Nephron progenitor cell (in vitro differentiated cells): Measurements from ENCODE around the gene RPL32.

ENCODE experiments used
- DNase-seq: peaks from one replicate; pipeline ENCODE4 v3.0.0; 2021
- H3K27ac Mint-ChIP-seq: 2 replicates; pipeline ENCODE4 v1.8.0; 2021; ENCODE audit warnings: mild to moderate bottlenecking, moderate library complexity, mixed read lengths
- H3K27me3 Mint-ChIP-seq: 2 replicates; pipeline ENCODE4 v1.8.0; 2021; ENCODE audit warnings: mild to moderate bottlenecking, low read depth, mixed read lengths; ENCODE audit not compliant: poor library complexity
- H3K36me3 Mint-ChIP-seq: 2 replicates; pipeline ENCODE4 v1.8.0; 2021; ENCODE audit warnings: low read depth, mixed read lengths
- H3K4me1 Mint-ChIP-seq: 2 replicates; pipeline ENCODE4 v1.8.0; 2021; ENCODE audit warnings: mixed read lengths
- H3K4me3 Mint-ChIP-seq: 2 replicates; pipeline ENCODE4 v1.8.0; 2021; ENCODE audit warnings: mild to moderate bottlenecking, moderate library complexity, mixed read lengths
- H3K9me3 Mint-ChIP-seq: 2 replicates; pipeline ENCODE4 v1.8.0; 2021; ENCODE audit warnings: mild to moderate bottlenecking, moderate library complexity, mixed read lengths
- TF ChIP-seq, protein P1 (sequence below): fragments of 200-600 bp; sonication (generic); IDR thresholded peaks from 2 replicates; pipeline ENCODE4 v1.5.0; 2021; ENCODE audit warnings: antibody characterized with exemption

RPL32 gene

DNA sequence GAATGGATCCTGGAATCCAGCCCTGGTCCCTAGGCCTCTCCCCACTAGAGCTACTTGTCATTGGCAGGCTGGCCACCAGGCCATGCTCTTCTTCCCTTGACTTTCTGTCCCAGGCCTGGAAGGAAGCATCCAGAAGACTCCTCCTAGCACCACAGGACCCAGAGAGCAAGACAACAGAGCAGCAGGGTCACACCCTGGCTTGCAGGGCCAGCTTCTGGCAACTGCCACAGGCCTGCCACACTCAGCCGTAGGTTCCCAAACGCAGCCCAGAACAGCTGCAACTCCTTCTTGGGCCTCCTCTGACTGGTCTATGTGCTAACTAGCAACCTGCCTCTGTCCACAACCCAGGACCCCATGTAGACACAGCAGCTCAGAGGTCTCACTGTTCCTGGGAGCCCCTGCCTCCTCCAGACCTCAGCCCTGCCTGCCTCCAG is 36.8 kb upstream of the RPL32 start:
- TF ChIP-seq, protein P1, sequence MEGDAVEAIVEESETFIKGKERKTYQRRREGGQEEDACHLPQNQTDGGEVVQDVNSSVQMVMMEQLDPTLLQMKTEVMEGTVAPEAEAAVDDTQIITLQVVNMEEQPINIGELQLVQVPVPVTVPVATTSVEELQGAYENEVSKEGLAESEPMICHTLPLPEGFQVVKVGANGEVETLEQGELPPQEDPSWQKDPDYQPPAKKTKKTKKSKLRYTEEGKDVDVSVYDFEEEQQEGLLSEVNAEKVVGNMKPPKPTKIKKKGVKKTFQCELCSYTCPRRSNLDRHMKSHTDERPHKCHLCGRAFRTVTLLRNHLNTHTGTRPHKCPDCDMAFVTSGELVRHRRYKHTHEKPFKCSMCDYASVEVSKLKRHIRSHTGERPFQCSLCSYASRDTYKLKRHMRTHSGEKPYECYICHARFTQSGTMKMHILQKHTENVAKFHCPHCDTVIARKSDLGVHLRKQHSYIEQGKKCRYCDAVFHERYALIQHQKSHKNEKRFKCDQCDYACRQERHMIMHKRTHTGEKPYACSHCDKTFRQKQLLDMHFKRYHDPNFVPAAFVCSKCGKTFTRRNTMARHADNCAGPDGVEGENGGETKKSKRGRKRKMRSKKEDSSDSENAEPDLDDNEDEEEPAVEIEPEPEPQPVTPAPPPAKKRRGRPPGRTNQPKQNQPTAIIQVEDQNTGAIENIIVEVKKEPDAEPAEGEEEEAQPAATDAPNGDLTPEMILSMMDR = no peak
- Mint-ChIP-seq H3K36me3 (no peaks in the 10 kb centered on the region), H3K4me1 (peaks cover 42% of the 10 kb centered on the region), H3K27ac (no peak overlapping the region), H3K27me3 (peaks cover 15% of the 10 kb centered on the region), H3K4me3 (no peak overlapping the region), H3K9me3 (no peaks in the 10 kb centered on the region)
- no peak for DNase-seq

DNA sequence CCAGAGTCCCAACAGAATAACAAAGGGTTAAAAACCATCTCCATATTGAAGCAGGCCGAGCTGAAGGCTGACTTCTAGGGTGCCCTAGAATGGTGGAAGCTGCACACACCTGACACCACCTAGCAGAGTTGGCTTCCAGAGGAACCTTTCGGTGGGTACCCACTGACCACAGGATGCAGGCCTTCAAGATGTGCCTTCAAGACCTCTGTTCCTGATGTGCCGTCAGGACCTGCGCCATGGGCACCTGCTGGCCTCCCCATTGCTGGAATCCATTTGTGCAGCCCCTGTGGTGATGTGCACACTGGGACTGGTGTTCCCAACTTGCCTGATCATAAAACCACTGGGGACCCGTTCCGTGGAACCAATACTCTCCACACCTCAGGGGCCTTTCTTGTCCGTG is 35.7 kb upstream of the RPL32 start:
- no peak overlapping the region for H3K27ac Mint-ChIP-seq
- no peaks in the 10 kb centered on the region for H3K9me3 Mint-ChIP-seq
- peaks cover 15% of the 10 kb centered on the region for H3K27me3 Mint-ChIP-seq
- TF ChIP-seq, protein P1 = no peak
- no peak overlapping the region for H3K4me3 Mint-ChIP-seq
- DNase-seq = no peak
- peaks cover 42% of the 10 kb centered on the region for H3K4me1 Mint-ChIP-seq
- H3K36me3 Mint-ChIP-seq = no peaks in the 10 kb centered on the region

DNA sequence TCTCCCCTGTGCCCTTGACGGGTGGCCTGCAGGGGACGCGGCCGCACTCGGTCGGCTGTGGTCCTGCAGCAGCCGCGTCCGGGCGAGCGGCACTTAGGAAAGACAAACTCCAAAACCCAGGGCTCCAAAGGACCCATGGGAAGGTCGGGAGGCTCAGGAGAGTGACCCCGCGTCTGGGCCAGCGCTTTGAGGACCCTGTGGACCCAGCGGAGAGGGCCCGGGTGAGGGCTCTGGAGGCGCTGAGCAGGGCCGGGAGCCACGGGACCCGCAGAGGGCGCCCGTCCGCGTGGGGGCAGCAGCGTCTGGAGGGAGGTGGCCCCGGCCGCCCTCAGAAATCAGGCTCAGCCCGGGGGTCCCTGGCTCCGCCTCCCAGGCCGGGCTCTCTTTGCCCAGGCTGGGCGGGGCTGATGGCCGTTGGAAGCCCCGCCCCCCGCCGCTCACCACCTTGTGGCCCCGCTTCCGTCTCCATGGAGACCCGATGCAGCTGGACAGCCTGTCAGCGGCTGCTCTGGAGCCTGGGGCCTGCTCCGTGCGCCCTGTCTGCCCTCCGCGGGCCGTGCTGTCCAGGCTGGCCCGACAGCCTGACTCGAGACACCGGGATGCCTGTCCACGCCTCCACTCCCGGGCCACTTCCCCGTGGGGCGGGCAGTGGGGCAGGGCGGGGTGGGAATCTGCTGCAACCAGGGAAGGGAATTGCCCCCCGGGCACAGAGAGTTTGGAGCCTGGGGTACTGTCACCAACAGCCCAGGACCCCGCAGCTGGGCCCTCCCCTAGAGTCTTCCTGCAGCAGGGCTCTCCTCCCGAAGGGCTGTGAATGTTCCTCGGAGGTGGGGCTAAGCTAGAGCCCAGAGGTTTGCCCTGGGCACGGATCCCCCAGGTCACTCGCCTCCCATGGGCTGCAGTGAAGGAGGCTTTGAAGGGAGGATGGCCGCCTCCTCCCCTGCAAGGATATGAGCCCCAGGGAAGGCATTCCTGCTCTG is 34.8 kb upstream of the RPL32 start:
- Mint-ChIP-seq H3K4me1 (peaks cover 51% of the 10 kb centered on the region), H3K27me3 (peaks cover 18% of the 10 kb centered on the region), H3K4me3 (peak overlapping the region; percentile 66), H3K9me3 (no peaks in the 10 kb centered on the region), H3K36me3 (no peaks in the 10 kb centered on the region), H3K27ac (no peak overlapping the region)
- TF ChIP-seq, protein P1 = peak; percentile 41
- peak; percentile 89 for DNase-seq

DNA sequence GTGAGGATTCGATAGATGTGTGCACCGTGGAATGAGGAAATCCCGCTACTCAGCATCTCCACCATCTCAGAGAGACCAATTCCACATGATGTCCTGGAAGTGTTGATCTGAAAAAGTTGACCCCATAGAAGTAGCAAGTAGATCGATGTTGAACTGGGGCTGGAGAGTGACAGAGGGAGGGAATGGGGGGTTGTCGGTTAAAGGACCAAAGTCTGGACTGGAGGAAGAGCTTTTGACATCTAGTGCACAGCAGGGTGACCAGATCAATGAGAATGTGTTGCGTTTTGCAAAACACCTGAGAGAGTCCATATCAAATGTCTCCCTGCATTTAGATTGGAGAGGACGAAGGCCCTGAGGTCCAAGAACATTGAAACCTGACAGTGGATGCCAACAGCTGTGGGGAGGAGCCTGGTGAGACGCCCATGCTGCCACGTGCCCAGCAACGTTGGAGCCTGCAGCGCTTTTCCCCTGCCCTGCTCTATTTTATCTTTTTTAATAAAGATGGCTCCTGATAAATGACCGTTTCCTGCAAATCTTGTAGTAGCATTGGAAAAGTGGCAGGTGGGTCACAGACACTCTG is 30.1 kb upstream of the RPL32 start:
- Mint-ChIP-seq H3K36me3 (no peaks in the 10 kb centered on the region), H3K27ac (peak overlapping the region; percentile 46), H3K27me3 (peaks cover 45% of the 10 kb centered on the region), H3K9me3 (no peaks in the 10 kb centered on the region), H3K4me3 (no peak overlapping the region), H3K4me1 (peaks cover 60% of the 10 kb centered on the region)
- TF ChIP-seq, protein P1 = no peak
- no peak for DNase-seq

DNA sequence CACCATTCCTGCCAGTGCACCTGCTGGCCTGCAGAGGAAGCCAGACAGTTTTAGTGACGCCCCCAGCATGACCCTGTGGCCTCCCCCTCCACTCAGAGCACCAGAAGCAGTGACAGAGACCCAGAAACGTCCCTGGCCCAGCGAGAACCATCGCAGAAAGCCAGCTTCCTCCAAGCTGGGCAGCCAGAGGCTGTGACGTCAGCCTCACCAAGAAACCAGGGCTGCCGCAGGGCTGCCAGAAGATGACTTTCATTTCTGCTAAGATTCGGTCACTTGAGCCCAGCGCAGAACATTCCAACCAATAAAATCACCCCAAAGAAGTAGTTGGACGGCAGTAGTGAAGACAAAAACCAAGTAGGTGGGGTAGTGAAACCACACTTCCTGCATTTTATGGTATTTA is 29.6 kb upstream of the RPL32 start:
- DNase-seq = no peak
- Mint-ChIP-seq H3K9me3 (peaks cover 2% of the 10 kb centered on the region), H3K4me3 (no peak overlapping the region), H3K4me1 (peaks cover 60% of the 10 kb centered on the region), H3K27ac (no peak overlapping the region), H3K27me3 (peaks cover 45% of the 10 kb centered on the region), H3K36me3 (no peaks in the 10 kb centered on the region)
- TF ChIP-seq, protein P1 = no peak
